ENCODE measurements around the gene LVRN. TPM values are rescaled to one million over a fixed set of nuclear protein-coding genes. Genes with fewer than 3 reads are reported as not detected.

LVRN gene
- total and polyA plus RNA-seq, 2 of the 13 experiments (the other 11 are each of a cell fraction or from before 2014, with no cell fraction given): 0.09 to 0.20 TPM

DNA sequence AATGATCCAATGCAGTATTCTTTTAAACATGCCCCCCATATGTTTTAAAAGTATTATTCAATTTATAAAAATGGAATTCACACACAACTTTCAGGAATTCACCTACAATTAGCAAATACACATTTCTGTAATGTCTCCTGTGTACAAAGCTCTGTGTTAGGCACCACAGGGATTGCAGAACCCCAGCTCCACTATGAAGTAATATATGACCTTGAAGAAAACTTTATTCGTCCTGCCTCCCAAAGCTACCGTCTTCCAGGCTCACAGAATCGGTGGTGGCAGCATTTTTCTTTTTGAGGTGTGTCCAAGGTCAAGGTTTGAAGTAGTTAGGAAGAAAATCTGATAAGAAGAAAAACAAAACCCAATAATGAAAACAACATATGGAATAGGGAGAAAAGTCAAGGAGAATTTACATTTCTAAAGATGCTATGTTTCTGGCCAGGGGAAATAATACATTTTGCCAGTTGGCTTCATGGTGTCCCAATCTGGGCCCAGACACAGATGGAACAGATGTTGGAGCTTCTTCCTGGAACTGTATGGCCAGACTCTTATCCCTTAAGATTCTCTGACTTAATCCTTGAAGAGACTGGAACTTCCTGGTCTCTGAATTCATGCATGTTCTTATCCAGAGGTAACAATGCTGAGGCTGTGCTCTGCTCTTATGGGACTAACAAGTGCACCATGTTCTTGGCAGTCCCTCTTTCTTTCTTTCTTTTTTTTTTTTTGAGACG is 22.0 kb upstream of the LVRN start (continued):
- TF ChIP-seq, protein P1, sequence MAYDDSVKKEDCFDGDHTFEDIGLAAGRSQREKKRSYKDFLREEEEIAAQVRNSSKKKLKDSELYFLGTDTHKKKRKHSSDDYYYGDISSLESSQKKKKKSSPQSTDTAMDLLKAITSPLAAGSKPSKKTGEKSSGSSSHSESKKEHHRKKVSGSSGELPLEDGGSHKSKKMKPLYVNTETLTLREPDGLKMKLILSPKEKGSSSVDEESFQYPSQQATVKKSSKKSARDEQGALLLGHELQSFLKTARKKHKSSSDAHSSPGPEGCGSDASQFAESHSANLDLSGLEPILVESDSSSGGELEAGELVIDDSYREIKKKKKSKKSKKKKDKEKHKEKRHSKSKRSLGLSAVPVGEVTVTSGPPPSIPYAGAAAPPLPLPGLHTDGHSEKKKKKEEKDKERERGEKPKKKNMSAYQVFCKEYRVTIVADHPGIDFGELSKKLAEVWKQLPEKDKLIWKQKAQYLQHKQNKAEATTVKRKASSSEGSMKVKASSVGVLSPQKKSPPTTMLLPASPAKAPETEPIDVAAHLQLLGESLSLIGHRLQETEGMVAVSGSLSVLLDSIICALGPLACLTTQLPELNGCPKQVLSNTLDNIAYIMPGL (CRISPR knock-in tag; IDR thresholded peaks at IDR 0.05; ENCODE audit: borderline replicate concordance in 1 of 2, low read depth in 1 of 2): no peak
- TF ChIP-seq NBN (conservative IDR thresholded peaks at IDR 0.05) (no peak), HOXA5 (CRISPR knock-in tag; IDR thresholded peaks at IDR 0.05) (no peak), SP1 (IDR thresholded peaks at IDR 0.05) (no peak), SP1 (CRISPR knock-in tag; IDR thresholded peaks at IDR 0.05) (no peak), ZZZ3 (CRISPR knock-in tag; IDR thresholded peaks at IDR 0.05; ENCODE audit: borderline replicate concordance) (no peak), ZNF354B (CRISPR knock-in tag; IDR thresholded peaks at IDR 0.05) (no peak), ZNF777 (CRISPR knock-in tag; IDR thresholded peaks at IDR 0.05) (no peak), ZNF207 (IDR thresholded peaks at IDR 0.05; ENCODE audit: borderline replicate concordance) (no peak)
- TF ChIP-seq, protein P2, sequence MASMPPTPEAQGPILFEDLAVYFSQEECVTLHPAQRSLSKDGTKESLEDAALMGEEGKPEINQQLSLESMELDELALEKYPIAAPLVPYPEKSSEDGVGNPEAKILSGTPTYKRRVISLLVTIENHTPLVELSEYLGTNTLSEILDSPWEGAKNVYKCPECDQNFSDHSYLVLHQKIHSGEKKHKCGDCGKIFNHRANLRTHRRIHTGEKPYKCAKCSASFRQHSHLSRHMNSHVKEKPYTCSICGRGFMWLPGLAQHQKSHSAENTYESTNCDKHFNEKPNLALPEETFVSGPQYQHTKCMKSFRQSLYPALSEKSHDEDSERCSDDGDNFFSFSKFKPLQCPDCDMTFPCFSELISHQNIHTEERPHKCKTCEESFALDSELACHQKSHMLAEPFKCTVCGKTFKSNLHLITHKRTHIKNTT (CRISPR knock-in tag; IDR thresholded peaks at IDR 0.05): no peak
- TF ChIP-seq, protein P3, sequence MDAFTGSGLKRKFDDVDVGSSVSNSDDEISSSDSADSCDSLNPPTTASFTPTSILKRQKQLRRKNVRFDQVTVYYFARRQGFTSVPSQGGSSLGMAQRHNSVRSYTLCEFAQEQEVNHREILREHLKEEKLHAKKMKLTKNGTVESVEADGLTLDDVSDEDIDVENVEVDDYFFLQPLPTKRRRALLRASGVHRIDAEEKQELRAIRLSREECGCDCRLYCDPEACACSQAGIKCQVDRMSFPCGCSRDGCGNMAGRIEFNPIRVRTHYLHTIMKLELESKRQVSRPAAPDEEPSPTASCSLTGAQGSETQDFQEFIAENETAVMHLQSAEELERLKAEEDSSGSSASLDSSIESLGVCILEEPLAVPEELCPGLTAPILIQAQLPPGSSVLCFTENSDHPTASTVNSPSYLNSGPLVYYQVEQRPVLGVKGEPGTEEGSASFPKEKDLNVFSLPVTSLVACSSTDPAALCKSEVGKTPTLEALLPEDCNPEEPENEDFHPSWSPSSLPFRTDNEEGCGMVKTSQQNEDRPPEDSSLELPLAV (CRISPR knock-in tag; conservative IDR thresholded peaks at IDR 0.05; ENCODE audit: low read depth): no peak
